HG03175 (cell line): ENCODE results near the gene STXBP6.
A peak's percentile ranks its signal among the peaks of the same experiment; 100 is the strongest.
"Not testable (repeated sequence)": the region's sequence is repeated elsewhere in the genome, so short reads cannot be mapped to it uniquely, and the experiment has no call there.

Source experiments
- ATAC-seq: cut with Tn5 transposase; IDR thresholded peaks from one replicate; pipeline ENCODE4 v1.9.1; 2021; ENCODE audit warnings: mild to moderate bottlenecking, moderate library complexity; ENCODE audit not compliant: unreplicated experiment

The STXBP6 gene

GRCh38 chr14:24813819-24814259, 236.1 kb downstream of the STXBP6 start:
- no peak for ATAC-seq

GRCh38 chr14:24813089-24813815, 236.7 kb downstream of the STXBP6 start:
- no peak for ATAC-seq

- no peak for ATAC-seq
Observed at GRCh38 chr14:24809135-24809534, 240.8 kb downstream of the STXBP6 start.

- ATAC-seq, result no peak
Observed at GRCh38 chr14:24808412-24808811, 241.5 kb downstream of the STXBP6 start.

- peak; percentile 54 for ATAC-seq
Observed at GRCh38 chr14:24806061-24806678, 243.8 kb downstream of the STXBP6 start.

- ATAC-seq, result no peak
Observed at GRCh38 chr14:24804552-24805212, 245.3 kb downstream of the STXBP6 start.

GRCh38 chr14:24803933-24804494, 245.9 kb downstream of the STXBP6 start:
- ATAC-seq, result no peak

GRCh38 chr14:24803426-24803825, 246.5 kb downstream of the STXBP6 start:
- not testable (repeated sequence) for ATAC-seq

- ATAC-seq, result no peak
Observed at GRCh38 chr14:24802236-24802635, 247.7 kb downstream of the STXBP6 start.

- ATAC-seq, result no peak
Observed at GRCh38 chr14:24801024-24801423, 248.9 kb downstream of the STXBP6 start.

GRCh38 chr14:24798911-24799462, 251.0 kb downstream of the STXBP6 start:
- peak; percentile 80 for ATAC-seq

GRCh38 chr14:24795406-24795805, 254.5 kb downstream of the STXBP6 start:
- no peak for ATAC-seq

GRCh38 chr14:24794644-24795305, 255.2 kb downstream of the STXBP6 start:
- ATAC-seq, result no peak

- ATAC-seq, result no peak
Observed at GRCh38 chr14:24790196-24790595, 259.8 kb downstream of the STXBP6 start.

GRCh38 chr14:24789378-24789884, 260.5 kb downstream of the STXBP6 start:
- ATAC-seq, result no peak

- no peak for ATAC-seq
Observed at GRCh38 chr14:24785698-24786097, 264.2 kb downstream of the STXBP6 start.

- no peak for ATAC-seq
Observed at GRCh38 chr14:24784981-24785380, 265.0 kb downstream of the STXBP6 start.

- ATAC-seq, result no peak
Observed at GRCh38 chr14:24783791-24784190, 266.2 kb downstream of the STXBP6 start.

- ATAC-seq, result no peak
Observed at GRCh38 chr14:24780281-24780680, 269.7 kb downstream of the STXBP6 start.

- no peak for ATAC-seq
Observed at GRCh38 chr14:24777678-24778077, 272.3 kb downstream of the STXBP6 start.

GRCh38 chr14:24775950-24776349, 274.0 kb downstream of the STXBP6 start:
- ATAC-seq, result no peak
